Peyer's patch (tissue), 4 donors: Measurements from ENCODE around the gene ZNF480. TPM values are rescaled to one million over a fixed set of nuclear protein-coding genes. Genes with fewer than 3 reads are reported as not detected.
A peak's percentile ranks its signal among the peaks of the same experiment; 100 is the strongest.
"Not testable (repeated sequence)": the region's sequence is repeated elsewhere in the genome, so short reads cannot be mapped to it uniquely, and the experiment has no call there.

Source experiments
- DNase-seq, 3 donors: peaks; one replicate each; pipeline ENCODE4 v3.0.0-alpha.2; 2017 to 2019
- H3K27ac ChIP-seq, 4 donors: fragments of 200-600 bp; sonication (generic); one replicate each; pipeline ENCODE4 v1.5.1; 2016 to 2019
- H3K27me3 ChIP-seq, 2 donors: fragments of 200-600 bp; sonication (generic); one replicate each; pipeline ENCODE4 v1.5.1; 2019
- H3K36me3 ChIP-seq, 3 donors: fragments of 200-600 bp; sonication (generic); one replicate each; pipeline ENCODE4 v1.5.1; 2016 to 2019
- H3K4me1 ChIP-seq, 4 donors: fragments of 200-600 bp; sonication (generic); one replicate each; pipeline ENCODE4 v1.5.1; 2016 to 2019
- H3K4me3 ChIP-seq, 4 donors: fragments of 200-600 bp; sonication (generic); 1 replicate in 3 of 4; 2 replicates in 1 of 4; pipeline ENCODE4 v1.5.1; 2016 to 2019; ENCODE audit warnings: mild to moderate bottlenecking in 1 of 4
- H3K9me3 ChIP-seq, 4 donors: fragments of 200-600 bp; sonication (generic); one replicate each; pipeline ENCODE4 v1.5.1; 2016 to 2019; ENCODE audit warnings: mild to moderate bottlenecking in 1 of 4
- POLR2A ChIP-seq, 2 donors: fragments of 450-650 bp; IDR thresholded peaks; one replicate each; pipeline ENCODE4 v1.5.1; 2017; ENCODE audit warnings: antibody characterized with exemption in 2 of 2, mild to moderate bottlenecking in 2 of 2, moderate library complexity in 2 of 2
- total RNA-seq, 4 donors: library from RNA; depleted of rRNA; stranded (reverse); fragments of >200 nt; gene quantifications; one replicate each; pipeline ENCODE4 v1.1.0, GENCODE V29; 2016
- TF ChIP-seq, protein P1 (sequence below), 6 experiments: fragments of 450-650 bp in 4 of 6; fragments of 200-600 bp in 2 of 6; sonication (generic) in 1 of 6; IDR thresholded peaks; one replicate each; pipeline ENCODE4 v1.5.1; 2017 to 2019; ENCODE audit warnings: antibody characterized with exemption in 6 of 6, mild to moderate bottlenecking in 3 of 6, moderate library complexity in 1 of 6

The ZNF480 gene
- total RNA-seq, 4 donors from 2014 or later, result 6.0 to 19.8 (median 12.5) TPM

DNA sequence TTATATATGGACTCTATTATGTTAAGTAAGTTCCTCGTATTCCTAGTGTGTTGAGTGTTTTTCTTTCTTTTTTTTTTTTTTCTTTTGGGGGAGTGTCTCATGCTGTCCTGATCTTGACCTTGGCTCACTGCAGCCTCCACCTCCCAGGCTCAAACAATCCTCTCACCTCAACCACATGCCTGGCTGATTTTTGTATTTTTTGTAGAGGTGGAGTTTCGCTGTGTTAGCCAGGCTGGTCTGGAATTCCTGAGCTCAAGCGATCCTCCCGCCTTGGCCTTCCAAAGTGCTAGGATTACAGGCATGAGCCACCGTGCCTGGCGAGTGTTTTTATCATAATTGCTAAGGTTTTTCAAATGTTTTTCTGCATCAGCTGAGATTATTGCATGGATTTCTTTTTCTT is 10.7 kb upstream of the ZNF480 start:
- H3K36me3 ChIP-seq, result peaks cover 0 to 85% (median 0%) of the 10 kb centered on the region in 3 donors
- no peak overlapping the region for H3K27ac ChIP-seq
- TF ChIP-seq, protein P1, sequence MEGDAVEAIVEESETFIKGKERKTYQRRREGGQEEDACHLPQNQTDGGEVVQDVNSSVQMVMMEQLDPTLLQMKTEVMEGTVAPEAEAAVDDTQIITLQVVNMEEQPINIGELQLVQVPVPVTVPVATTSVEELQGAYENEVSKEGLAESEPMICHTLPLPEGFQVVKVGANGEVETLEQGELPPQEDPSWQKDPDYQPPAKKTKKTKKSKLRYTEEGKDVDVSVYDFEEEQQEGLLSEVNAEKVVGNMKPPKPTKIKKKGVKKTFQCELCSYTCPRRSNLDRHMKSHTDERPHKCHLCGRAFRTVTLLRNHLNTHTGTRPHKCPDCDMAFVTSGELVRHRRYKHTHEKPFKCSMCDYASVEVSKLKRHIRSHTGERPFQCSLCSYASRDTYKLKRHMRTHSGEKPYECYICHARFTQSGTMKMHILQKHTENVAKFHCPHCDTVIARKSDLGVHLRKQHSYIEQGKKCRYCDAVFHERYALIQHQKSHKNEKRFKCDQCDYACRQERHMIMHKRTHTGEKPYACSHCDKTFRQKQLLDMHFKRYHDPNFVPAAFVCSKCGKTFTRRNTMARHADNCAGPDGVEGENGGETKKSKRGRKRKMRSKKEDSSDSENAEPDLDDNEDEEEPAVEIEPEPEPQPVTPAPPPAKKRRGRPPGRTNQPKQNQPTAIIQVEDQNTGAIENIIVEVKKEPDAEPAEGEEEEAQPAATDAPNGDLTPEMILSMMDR (IDR thresholded peaks at IDR 0.05), result no peak
- TF ChIP-seq POLR2A (IDR thresholded peaks at IDR 0.05), result no peak
- DNase-seq, result no peak
- no peak overlapping the region for H3K4me3 ChIP-seq
- no peaks in the 10 kb centered on the region for H3K4me1 ChIP-seq
- peaks cover 0 to 19% (median 0%) of the 10 kb centered on the region in 4 donors for H3K9me3 ChIP-seq
- H3K27me3 ChIP-seq, result no peaks in the 10 kb centered on the region

GRCh38 chr19:52291781-52292180 is 5.2 kb upstream of the ZNF480 start:
- Histone ChIP-seq H3K4me3 (no peak overlapping the region), H3K9me3 (peaks cover 0 to 14% (median 0%) of the 10 kb centered on the region in 4 donors), H3K4me1 (peaks cover 0 to 5% (median 0%) of the 10 kb centered on the region in 4 donors), H3K27ac (no peak overlapping the region), H3K36me3 (peaks cover 0 to 44% (median 0%) of the 10 kb centered on the region in 3 donors), H3K27me3 (no peaks in the 10 kb centered on the region)
- DNase-seq, result no peak
- TF ChIP-seq, protein P1 (IDR thresholded peaks at IDR 0.05), result no peak
- no peak for TF ChIP-seq POLR2A (IDR thresholded peaks at IDR 0.05)

GRCh38 chr19:52292946-52293345 is 4.0 kb upstream of the ZNF480 start:
- H3K27me3 ChIP-seq, H3K27ac ChIP-seq, DNase-seq, H3K4me3 ChIP-seq, H3K4me1 ChIP-seq: not testable (repeated sequence)
- peaks cover 0 to 41% (median 0%) of the 10 kb centered on the region in 3 donors for H3K36me3 ChIP-seq
- H3K9me3 ChIP-seq, result peaks cover 0 to 13% (median 0%) of the 10 kb centered on the region in 4 donors

DNA sequence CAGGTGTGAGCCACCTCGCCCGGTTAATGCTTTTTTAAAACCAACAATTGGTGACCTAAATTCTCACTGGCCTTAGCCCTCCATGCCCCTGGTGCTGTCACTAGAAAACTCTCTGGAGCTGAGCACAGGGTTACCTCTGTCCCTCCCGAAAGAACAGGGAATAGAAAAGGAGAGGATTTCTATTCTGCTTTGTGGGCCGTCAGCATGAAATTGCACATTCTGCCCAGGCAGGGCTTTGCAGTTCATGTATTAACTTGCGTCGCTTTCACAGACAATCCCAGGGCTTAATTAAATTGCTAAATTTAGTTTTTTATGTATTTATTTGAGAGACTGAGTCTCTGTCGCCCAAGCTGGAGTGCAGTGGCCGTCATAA is 583 bp upstream of the ZNF480 start:
- Histone ChIP-seq H3K4me3 (peak overlapping the region; percentile 61 to 94 (median 86)), H3K36me3 (peaks cover 0 to 26% (median 3%) of the 10 kb centered on the region in 3 donors), H3K27ac (peak overlapping the region; percentile 69 to 93 (median 80)), H3K9me3 (peaks cover 0 to 17% (median 0%) of the 10 kb centered on the region in 4 donors), H3K4me1 (peaks cover 0 to 14% (median 0%) of the 10 kb centered on the region in 4 donors), H3K27me3 (no peaks in the 10 kb centered on the region)
- no peak for DNase-seq
- TF ChIP-seq, protein P1 (IDR thresholded peaks at IDR 0.05), result no peak
- TF ChIP-seq POLR2A (IDR thresholded peaks at IDR 0.05), result no peak

DNA sequence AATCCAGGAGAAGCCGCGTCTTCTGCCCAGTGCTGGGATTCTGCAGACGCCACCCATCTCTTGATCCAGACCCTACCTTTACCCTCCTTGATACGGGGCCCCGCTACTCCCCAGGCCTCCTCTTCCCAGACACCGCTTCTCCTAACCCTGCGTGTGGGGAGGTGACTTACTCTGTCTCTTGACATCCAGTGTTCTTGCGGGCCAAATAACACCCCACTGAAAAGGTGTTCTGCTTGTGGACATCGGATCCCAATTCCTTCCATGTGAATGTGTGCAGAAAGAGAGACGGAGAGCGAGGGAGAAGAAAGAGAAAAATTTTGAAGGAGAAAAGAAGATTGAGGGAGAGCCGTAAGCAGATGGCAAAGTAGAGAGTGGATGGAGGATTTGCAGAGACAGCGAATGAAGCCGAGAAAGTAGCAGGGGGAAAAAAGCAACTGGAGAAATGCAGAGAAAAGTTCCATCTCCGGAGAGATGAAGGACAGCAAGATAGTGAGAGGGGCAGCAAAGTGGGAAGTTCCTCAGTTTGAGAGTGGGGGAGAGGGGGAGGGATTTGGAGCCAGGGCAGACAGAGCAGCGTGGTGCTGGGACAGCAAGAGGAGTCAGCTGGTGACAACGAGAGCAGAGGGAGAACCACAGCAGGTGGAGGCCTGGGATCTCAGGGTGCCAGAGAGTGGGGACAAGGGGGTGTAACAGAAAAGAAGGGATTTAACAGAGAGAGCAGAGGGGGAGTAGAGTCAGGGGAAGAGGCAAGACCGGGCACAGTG is 814 bp downstream of the ZNF480 start:
- no peaks in the 10 kb centered on the region for H3K27me3 ChIP-seq
- H3K27ac ChIP-seq, result peak overlapping the region; percentile 86 to 93 (median 92)
- DNase-seq, result no peak
- TF ChIP-seq, protein P1 (IDR thresholded peaks at IDR 0.05), result no peak
- H3K9me3 ChIP-seq, result peaks cover 0 to 29% (median 0%) of the 10 kb centered on the region in 4 donors
- peaks cover 0 to 34% (median 3%) of the 10 kb centered on the region in 3 donors for H3K36me3 ChIP-seq
- H3K4me1 ChIP-seq, result peaks cover 0 to 14% (median 0%) of the 10 kb centered on the region in 4 donors
- H3K4me3 ChIP-seq, result peak overlapping the region; percentile 61 to 94 (median 86)

DNA sequence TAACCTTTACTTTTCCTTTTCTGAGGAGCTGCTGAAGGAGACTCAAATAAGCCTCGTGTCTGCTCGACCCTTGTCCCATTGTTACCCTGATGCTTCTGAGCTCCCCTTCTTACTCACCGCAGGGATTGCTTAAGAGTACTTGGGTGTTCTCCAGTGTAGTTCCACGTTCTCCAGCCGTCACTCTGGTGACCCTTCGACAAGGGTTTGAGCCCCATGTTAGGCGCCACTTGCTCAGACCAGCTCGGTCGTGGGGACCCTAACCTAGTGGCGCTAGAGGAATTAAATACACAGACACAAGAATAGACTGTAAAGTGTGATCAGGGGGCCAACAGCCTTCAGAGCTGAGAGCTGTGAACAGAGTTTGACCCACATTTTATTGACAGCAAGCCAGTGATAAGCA is 10.3 kb downstream of the ZNF480 start:
- H3K4me3 ChIP-seq, result no peak overlapping the region
- no peak for DNase-seq
- peaks cover 0 to 93% (median 0%) of the 10 kb centered on the region in 3 donors for H3K36me3 ChIP-seq
- H3K27ac ChIP-seq, result no peak overlapping the region
- no peaks in the 10 kb centered on the region for H3K27me3 ChIP-seq
- H3K9me3 ChIP-seq, result peaks cover 0 to 82% (median 26%) of the 10 kb centered on the region in 4 donors
- H3K4me1 ChIP-seq, result no peaks in the 10 kb centered on the region
- TF ChIP-seq POLR2A (IDR thresholded peaks at IDR 0.05), result no peak
- TF ChIP-seq, protein P1 (IDR thresholded peaks at IDR 0.05), result no peak
